H1 (cell line): ENCODE measurements around the gene EPHA7. TPM values are rescaled to one million over a fixed set of nuclear protein-coding genes. Genes with fewer than 3 reads are reported as not detected.

Experiments
- ATF2 ChIP-seq: IDR thresholded peaks from 2 replicates; pipeline ENCODE4 v1.6.1; 2012; ENCODE audit warnings: low read length, inconsistent platforms
- CBX8 ChIP-seq: fragments of 300-800, 300-1000 bp; sonication (generic); IDR thresholded peaks from 2 replicates; pipeline ENCODE4 v1.7.1; 2016; ENCODE audit warnings: low read depth, low read length, borderline replicate concordance
- CHD2 ChIP-seq: IDR thresholded peaks from 2 replicates; pipeline ENCODE4 v1.6.1; 2012; ENCODE audit warnings: low read length, improper control_type of control experiment
- CHD7 ChIP-seq: fragments of 300-600 bp; sonication (generic); IDR thresholded peaks from 2 replicates; pipeline ENCODE4 v1.7.1; 2012; ENCODE audit warnings: low read length, moderate library complexity, mild to moderate bottlenecking, inconsistent platforms; ENCODE audit not compliant: insufficient replicate concordance
- CTBP2 ChIP-seq: IDR thresholded peaks from 2 replicates; pipeline ENCODE4 v1.7.0; 2011; ENCODE audit warnings: borderline replicate concordance, mild to moderate bottlenecking, moderate library complexity, mixed read lengths, low read length; ENCODE audit not compliant: insufficient read depth, insufficient read length
- EP300 ChIP-seq, 2 experiments: IDR thresholded peaks; 1 replicate in 1 of 2; 2 replicates in 1 of 2; pipeline ENCODE4 v1.6.1; 2011 to 2012; ENCODE audit warnings: low read depth in 2 of 2, low read length in 2 of 2, mild to moderate bottlenecking in 2 of 2, borderline replicate concordance in 1 of 2, inconsistent platforms in 1 of 2, moderate library complexity in 1 of 2
- GTF2F1 ChIP-seq: IDR thresholded peaks from 2 replicates; pipeline ENCODE4 v1.6.1; 2012; ENCODE audit warnings: low read depth, low read length, improper control_type of control experiment, borderline replicate concordance
- RBBP5 ChIP-seq: IDR thresholded peaks from 2 replicates; pipeline ENCODE4 v1.7.1; 2012; ENCODE audit warnings: low read depth, mild to moderate bottlenecking, inconsistent platforms, low read length, moderate library complexity, borderline replicate concordance
- SRF ChIP-seq: IDR thresholded peaks from 2 replicates; pipeline ENCODE4 v1.6.1; 2011; ENCODE audit warnings: mild to moderate bottlenecking, low read depth, low read length, moderate library complexity
- SUZ12 ChIP-seq: fragments of 200-600 bp; sonication (generic); IDR thresholded peaks from 2 replicates; pipeline ENCODE4 v1.6.1; 2012; ENCODE audit warnings: mild to moderate bottlenecking, inconsistent platforms, low read length, moderate library complexity, mixed read lengths
- polyA plus RNA-seq, 7 experiments: library from polyadenylated mRNA; depleted of rRNA in 3 of 7; stranded (reverse) in 5 of 7; unstranded in 2 of 7; fragments of >200 nt in 5 of 7; fragments of 200-250 nt in 2 of 7; gene quantifications; 1 replicate in 5 of 7; 2 replicates in 1 of 7; 4 replicates in 1 of 7; pipeline versions ENCODE4 v1.2.1 to v1.2.3, GENCODE V29; 2011 to 2013; ENCODE audit warnings: missing spikeins in 2 of 7, mixed read lengths in 2 of 7
- total RNA-seq: library from RNA; stranded (reverse); fragmentation: NEBNext Ultra II Directional; extraction: Animal tissue kit (Norgen Biotek cat#: 25700); gene quantifications from 2 replicates; pipeline ENCODE4 v1.2.1, GENCODE V29; 2021

EPHA7 gene
- total and polyA plus RNA-seq, 2 of the 8 experiments (the other 6 are each of a cell fraction or from before 2014, with no cell fraction given) = 1.3 to 6.8 TPM

- TF ChIP-seq CHD7 (no peak), GTF2F1 (no peak), SRF (no peak), RBBP5 (no peak), CHD2 (no peak), SUZ12 (no peak), ATF2 (no peak), CBX8 (no peak), EP300 (IDR thresholded peaks at IDR 0.05; ENCODE audit: borderline replicate concordance in 1 of 2, low read depth in 2 of 2, low read length in 2 of 2) (no peak), CTBP2 (no peak)
These were observed 47.6 kb downstream of the EPHA7 start (continued) for GRCh38 chr6:93371756-93372155.
